Measurements from ENCODE around the gene FRMD4A. TPM values are rescaled to one million over a fixed set of nuclear protein-coding genes. Genes with fewer than 3 reads are reported as not detected.

Gene FRMD4A
- total and polyA plus RNA-seq, 12 donors: 17.4 to 43.4 (median 30.3) TPM

- Histone ChIP-seq H3K27ac (no peak overlapping the region), H3K4me3 (no peak overlapping the region), H3K36me3 (no peaks in the 10 kb centered on the region), H3K27me3 (peaks cover 0 to 9% (median 0%) of the 10 kb centered on the region in 7 donors), H3K9me3 (no peaks in the 10 kb centered on the region), H3K4me1 (no peaks in the 10 kb centered on the region)
- no peak for TF ChIP-seq CTCF (IDR thresholded peaks at IDR 0.05)
- DNase-seq (no peak), ATAC-seq (no peak)
- WGBS, 2 donors: 77 to 82% methylated on average over 2 of the region's 2 CpGs
- intact Hi-C loops (cut with DNase I): no loop called here
Measured at GRCh38 chr10:14345262-14345661, 14.5 kb upstream of the FRMD4A start.

GRCh38 chr10:14340051-14340744 lies 9.5 kb upstream of the FRMD4A start:
- no peak for ATAC-seq
- TF ChIP-seq CTCF (IDR thresholded peaks at IDR 0.05): no peak
- WGBS, 2 donors: 85 to 87% methylated on average over 6 of the region's 6 CpGs
- Histone ChIP-seq H3K4me1 (no peaks in the 10 kb centered on the region), H3K27me3 (peaks cover 0 to 10% (median 3%) of the 10 kb centered on the region in 7 donors), H3K4me3 (no peak overlapping the region), H3K27ac (no peak overlapping the region), H3K9me3 (no peaks in the 10 kb centered on the region), H3K36me3 (no peaks in the 10 kb centered on the region)
- intact Hi-C loops (cut with DNase I): no loop called here
- DNase-seq: no peak

- WGBS, 2 donors: 84 to 85% methylated on average over 2 of the region's 2 CpGs
- no peak for ATAC-seq
- H3K27me3 ChIP-seq: peaks cover 0 to 26% (median 17%) of the 10 kb centered on the region in 7 donors
Measured at GRCh38 chr10:14336736-14337135, 6.0 kb upstream of the FRMD4A start.

GRCh38 chr10:14334771-14335170 lies 4.0 kb upstream of the FRMD4A start:
- H3K27ac ChIP-seq: no peak overlapping the region
- no peaks in the 10 kb centered on the region for H3K36me3 ChIP-seq
- no peak for TF ChIP-seq CTCF (IDR thresholded peaks at IDR 0.05)
- WGBS, 2 donors: 84 to 87% methylated on average over 2 of the region's 2 CpGs
- no peaks in the 10 kb centered on the region for H3K4me1 ChIP-seq
- no peak for DNase-seq
- intact Hi-C loops (cut with DNase I): no loop called here
- H3K9me3 ChIP-seq: no peaks in the 10 kb centered on the region
- no peak for ATAC-seq
- H3K27me3 ChIP-seq: peaks cover 0 to 41% (median 34%) of the 10 kb centered on the region in 7 donors
- H3K4me3 ChIP-seq: no peak overlapping the region

More at GRCh38 chr10:14336736-14337135, 6.0 kb upstream of the FRMD4A start:
- no peak for DNase-seq
- H3K36me3 ChIP-seq: no peaks in the 10 kb centered on the region
- intact Hi-C loops (cut with DNase I): no loop called here
- H3K9me3 ChIP-seq: no peaks in the 10 kb centered on the region
- no peak overlapping the region for H3K4me3 ChIP-seq
- TF ChIP-seq CTCF (IDR thresholded peaks at IDR 0.05): no peak
- H3K4me1 ChIP-seq: no peaks in the 10 kb centered on the region
- H3K27ac ChIP-seq: no peak overlapping the region

Data from heart right ventricle (tissue), 16 donors.